HepG2 (cell line): ENCODE measurements around the gene TMC4. TPM values are rescaled to one million over a fixed set of nuclear protein-coding genes. Genes with fewer than 3 reads are reported as not detected.

ENCODE experiments used
- ARNT ChIP-seq: fragments of 450-650 bp; IDR thresholded peaks from 2 replicates; pipeline ENCODE4 v1.6.1; 2017
- CSRNP1 ChIP-seq: sonication (generic); formaldehyde crosslinking; IDR thresholded peaks from 2 replicates; pipeline ENCODE4 v1.8.1; 2023; ENCODE audit warnings: mild to moderate bottlenecking, missing genetic modification reagents
- FOXK1 ChIP-seq: sonication (generic); formaldehyde crosslinking; IDR thresholded peaks from 2 replicates; pipeline ENCODE4 v1.4.0; 2020; ENCODE audit warnings: low read depth, missing genetic modification reagents, borderline replicate concordance
- GATAD1 ChIP-seq: IDR thresholded peaks from 2 replicates; pipeline ENCODE4 v1.6.1; 2016; ENCODE audit warnings: missing genetic modification reagents, missing compliant biosample characterization
- MLX ChIP-seq: IDR thresholded peaks from 2 replicates; pipeline ENCODE4 v1.6.1; 2016
- NFKBIZ ChIP-seq: IDR thresholded peaks from 2 replicates; pipeline ENCODE4 v1.6.1; 2018; ENCODE audit warnings: missing genetic modification reagents, missing compliant biosample characterization
- NR3C1 ChIP-seq: sonication (generic); formaldehyde crosslinking; IDR thresholded peaks from 2 replicates; pipeline ENCODE4 v1.4.0; 2020; ENCODE audit warnings: missing genetic modification reagents
- PITX1 ChIP-seq: sonication (generic); formaldehyde crosslinking; IDR thresholded peaks from 2 replicates; pipeline ENCODE4 v1.5.1; 2020; ENCODE audit warnings: mild to moderate bottlenecking, missing genetic modification reagents
- RFX5 ChIP-seq: IDR thresholded peaks from 2 replicates; pipeline ENCODE4 v1.6.1; 2011; ENCODE audit warnings: low read depth, low read length, improper control_type of control experiment
- SOX5 ChIP-seq: IDR thresholded peaks from 2 replicates; pipeline ENCODE4 v1.6.1; 2016; ENCODE audit warnings: borderline replicate concordance
- ZFP36 ChIP-seq: fragments of 150-350 bp; IDR thresholded peaks from 2 replicates; pipeline ENCODE4 v1.6.1; 2018; ENCODE audit warnings: borderline replicate concordance, low read length, low read depth; ENCODE audit not compliant: partially characterized antibody
- ZNF326 ChIP-seq: sonication (generic); formaldehyde crosslinking; IDR thresholded peaks from 2 replicates; pipeline ENCODE4 v1.4.0; 2020; ENCODE audit warnings: missing genetic modification reagents, borderline replicate concordance
- ZNF570 ChIP-seq: sonication (generic); formaldehyde crosslinking; IDR thresholded peaks from 2 replicates; pipeline ENCODE4 v1.4.0; 2020; ENCODE audit warnings: mild to moderate bottlenecking, missing genetic modification reagents, borderline replicate concordance
- ZNF576 ChIP-seq: sonication (generic); formaldehyde crosslinking; IDR thresholded peaks from 2 replicates; pipeline ENCODE4 v1.4.0; 2020; ENCODE audit warnings: mild to moderate bottlenecking, missing genetic modification reagents
- ZNF720 ChIP-seq: sonication (generic); formaldehyde crosslinking; IDR thresholded peaks from 2 replicates; pipeline ENCODE4 v1.4.0; 2020; ENCODE audit warnings: missing genetic modification reagents
- ZNF749 ChIP-seq: sonication (generic); formaldehyde crosslinking; IDR thresholded peaks from 2 replicates; pipeline ENCODE4 v1.8.0; 2022; ENCODE audit warnings: mild to moderate bottlenecking, missing genetic modification reagents, moderate library complexity, borderline replicate concordance
- ZNF83 ChIP-seq: sonication (generic); formaldehyde crosslinking; IDR thresholded peaks from 2 replicates; pipeline ENCODE4 v1.4.0; 2020; ENCODE audit warnings: missing genetic modification reagents, mild to moderate bottlenecking, borderline replicate concordance
- polyA plus RNA-seq, 8 experiments: library from polyadenylated mRNA; depleted of rRNA in 3 of 8; stranded (reverse) in 7 of 8; unstranded in 1 of 8; fragments of >200 nt; fragmentation: Illumina TruSeq in 4 of 8; extraction: Trizol in 4 of 8; gene quantifications; 2 replicates each; pipeline versions ENCODE4 v1.2.1 to v1.2.3, GENCODE V29; 2011 to 2016; ENCODE audit warnings: low read depth in 4 of 8, missing spikeins in 1 of 8, mixed read lengths in 1 of 8; ENCODE audit not compliant: insufficient read depth in 1 of 8
- total RNA-seq, 5 experiments: library from RNA; depleted of rRNA; stranded (reverse); fragments of >200 nt; fragmentation: Illumina TruSeq; extraction: Trizol; gene quantifications; 2 replicates each; pipeline ENCODE4 v1.2.3, GENCODE V29; 2016; ENCODE audit warnings: low read depth in 1 of 5
- TF ChIP-seq, protein P1 (sequence below): sonication (generic); formaldehyde crosslinking; IDR thresholded peaks from 2 replicates; pipeline ENCODE4 v1.4.0; 2020; ENCODE audit warnings: mild to moderate bottlenecking, missing genetic modification reagents

TMC4 gene
- total and polyA plus RNA-seq, 2 of the 13 experiments (the other 11 are each of a cell fraction or from before 2014, with no cell fraction given) = 0.13 to 0.24 TPM

- TF ChIP-seq ZFP36 (no peak), PITX1 (peak; percentile 35; the same call in 1 of the 2 replicates), NR3C1 (CRISPR knock-in tag) (no peak), ZNF570 (no peak), FOXK1 (peak; percentile 68; the same call in 1 of the 2 replicates), ZNF749 (CRISPR knock-in tag) (no peak), CSRNP1 (CRISPR knock-in tag) (peak; percentile 72; the same call in 1 of the 2 replicates), NFKBIZ (CRISPR knock-in tag) (0 out of 2 replicates have a peak, but pooled peaks have one; percentile 31), MLX (CRISPR knock-in tag) (no peak), ZNF83 (CRISPR knock-in tag) (no peak), ARNT (no peak), RFX5 (peak; percentile 90), ZNF326 (CRISPR knock-in tag) (no peak), SOX5 (CRISPR knock-in tag) (peak; percentile 13; the same call in 1 of the 2 replicates), ZNF720 (CRISPR knock-in tag) (no peak), ZNF576 (CRISPR knock-in tag) (no peak), GATAD1 (peak; percentile 82)
- TF ChIP-seq, protein P1, sequence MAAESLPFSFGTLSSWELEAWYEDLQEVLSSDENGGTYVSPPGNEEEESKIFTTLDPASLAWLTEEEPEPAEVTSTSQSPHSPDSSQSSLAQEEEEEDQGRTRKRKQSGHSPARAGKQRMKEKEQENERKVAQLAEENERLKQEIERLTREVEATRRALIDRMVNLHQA (CRISPR knock-in tag) = no peak
These were observed 13.4 kb downstream of the TMC4 start, which contains the start of gene LENG1 (continued) for GRCh38 chr19:54159352-54160181.
